Vagina (tissue), 2 donors: ENCODE measurements around the gene LXN.

Experiments
- POLR2A ChIP-seq, 2 donors: fragments of 450-650 bp; IDR thresholded peaks; one replicate each; pipeline ENCODE4 v1.6.1; 2017; ENCODE audit warnings: antibody characterized with exemption in 2 of 2, mild to moderate bottlenecking in 2 of 2, moderate library complexity in 2 of 2
- POLR2AphosphoS5 ChIP-seq, 2 donors: sonication (generic); formaldehyde crosslinking; IDR thresholded peaks; one replicate each; pipeline ENCODE4 v1.9.0; 2017; ENCODE audit warnings: antibody characterized with exemption in 2 of 2, mild to moderate bottlenecking in 2 of 2, low read depth in 1 of 2; ENCODE audit not compliant: insufficient read depth in 1 of 2
- TF ChIP-seq, protein P1 (sequence below), 3 experiments: fragments of 450-650 bp in 2 of 3; fragments of 200-600 bp in 1 of 3; sonication (generic) in 1 of 3; IDR thresholded peaks; one replicate each; pipeline ENCODE4 v1.5.1; 2017 to 2019; ENCODE audit warnings: antibody characterized with exemption in 3 of 3, mild to moderate bottlenecking in 2 of 3, moderate library complexity in 2 of 3

DNA sequence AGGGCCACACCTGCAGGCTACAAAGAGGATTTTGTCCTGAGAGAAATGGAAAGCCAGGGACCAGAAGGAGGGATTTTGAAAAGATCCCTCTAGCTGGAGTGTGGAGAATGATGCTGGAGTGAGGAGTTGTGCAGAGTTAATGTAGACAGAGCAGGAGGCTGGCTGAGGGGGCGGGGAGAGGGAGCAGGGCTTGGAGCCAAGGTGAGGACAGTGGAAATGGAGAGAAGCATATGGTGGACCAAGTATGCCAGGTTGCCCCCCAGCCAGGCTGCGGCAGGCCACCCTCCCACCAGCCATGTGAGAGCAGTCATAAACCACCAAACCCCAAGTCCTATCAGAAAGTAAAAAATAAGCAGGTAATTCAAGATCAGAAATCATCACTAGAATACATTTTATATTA lies 45.1 kb upstream of the LXN start:
- no peak for TF ChIP-seq POLR2AphosphoS5 (IDR thresholded peaks at IDR 0.05; ENCODE audit: insufficient read depth in 1 of 2, low read depth in 1 of 2)
- TF ChIP-seq, protein P1, sequence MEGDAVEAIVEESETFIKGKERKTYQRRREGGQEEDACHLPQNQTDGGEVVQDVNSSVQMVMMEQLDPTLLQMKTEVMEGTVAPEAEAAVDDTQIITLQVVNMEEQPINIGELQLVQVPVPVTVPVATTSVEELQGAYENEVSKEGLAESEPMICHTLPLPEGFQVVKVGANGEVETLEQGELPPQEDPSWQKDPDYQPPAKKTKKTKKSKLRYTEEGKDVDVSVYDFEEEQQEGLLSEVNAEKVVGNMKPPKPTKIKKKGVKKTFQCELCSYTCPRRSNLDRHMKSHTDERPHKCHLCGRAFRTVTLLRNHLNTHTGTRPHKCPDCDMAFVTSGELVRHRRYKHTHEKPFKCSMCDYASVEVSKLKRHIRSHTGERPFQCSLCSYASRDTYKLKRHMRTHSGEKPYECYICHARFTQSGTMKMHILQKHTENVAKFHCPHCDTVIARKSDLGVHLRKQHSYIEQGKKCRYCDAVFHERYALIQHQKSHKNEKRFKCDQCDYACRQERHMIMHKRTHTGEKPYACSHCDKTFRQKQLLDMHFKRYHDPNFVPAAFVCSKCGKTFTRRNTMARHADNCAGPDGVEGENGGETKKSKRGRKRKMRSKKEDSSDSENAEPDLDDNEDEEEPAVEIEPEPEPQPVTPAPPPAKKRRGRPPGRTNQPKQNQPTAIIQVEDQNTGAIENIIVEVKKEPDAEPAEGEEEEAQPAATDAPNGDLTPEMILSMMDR (IDR thresholded peaks at IDR 0.05), result no peak
- no peak for TF ChIP-seq POLR2A (IDR thresholded peaks at IDR 0.05)
